Measurements from ENCODE around the gene PTCRA.

Gene PTCRA

DNA sequence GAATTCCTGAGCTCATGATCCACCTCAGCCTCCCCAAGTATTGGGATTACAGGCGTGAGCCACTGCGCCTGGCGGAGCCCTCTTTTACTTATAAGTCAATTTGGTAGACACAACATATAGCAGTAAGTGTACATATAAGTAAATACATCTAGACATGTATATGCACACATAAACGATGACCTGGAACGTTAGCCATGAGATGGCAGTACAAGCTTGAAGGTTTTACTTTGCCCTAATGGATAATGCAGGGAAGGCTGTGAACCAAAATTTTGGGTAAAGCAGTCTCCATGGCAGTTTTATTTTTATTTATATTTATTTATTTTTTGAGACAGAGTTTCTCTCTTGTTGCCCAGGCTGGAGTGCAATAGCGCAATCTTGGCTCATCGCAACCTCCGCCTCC is 42.3 kb downstream of the PTCRA start:
- Mint-ChIP-seq H3K27ac (no peak overlapping the region), H3K9me3 (no peaks in the 10 kb centered on the region), H3K4me3 (no peak overlapping the region)

DNA sequence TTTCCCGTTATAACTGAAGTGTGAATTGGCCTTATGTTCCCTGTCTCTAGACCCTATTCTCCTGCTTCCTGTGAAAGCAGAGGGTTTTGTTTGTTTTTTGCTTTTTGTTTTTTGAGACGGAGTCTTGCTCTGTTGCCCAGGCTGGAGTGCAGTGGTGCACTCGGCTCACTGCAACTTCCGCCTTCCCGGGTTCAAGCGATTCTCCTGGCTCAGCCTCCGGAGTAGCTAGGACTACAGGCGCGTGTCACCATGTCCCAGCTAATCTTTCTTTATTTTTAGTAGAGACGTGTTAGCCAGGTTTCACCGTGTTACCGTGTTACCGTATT is 44.0 kb downstream of the PTCRA start:
- Mint-ChIP-seq H3K4me3 (peak overlapping the region; percentile 77), H3K36me3 (peaks cover 4% of the 10 kb centered on the region), H3K9me3 (no peaks in the 10 kb centered on the region), H3K27ac (no peak overlapping the region), H3K27me3 (no peaks in the 10 kb centered on the region), H3K4me1 (peaks cover 17% of the 10 kb centered on the region)

More for the DNA sequence above, 42.3 kb downstream of the PTCRA start:
- Mint-ChIP-seq H3K27me3 (no peaks in the 10 kb centered on the region), H3K4me1 (peaks cover 17% of the 10 kb centered on the region), H3K36me3 (no peaks in the 10 kb centered on the region)

DNA sequence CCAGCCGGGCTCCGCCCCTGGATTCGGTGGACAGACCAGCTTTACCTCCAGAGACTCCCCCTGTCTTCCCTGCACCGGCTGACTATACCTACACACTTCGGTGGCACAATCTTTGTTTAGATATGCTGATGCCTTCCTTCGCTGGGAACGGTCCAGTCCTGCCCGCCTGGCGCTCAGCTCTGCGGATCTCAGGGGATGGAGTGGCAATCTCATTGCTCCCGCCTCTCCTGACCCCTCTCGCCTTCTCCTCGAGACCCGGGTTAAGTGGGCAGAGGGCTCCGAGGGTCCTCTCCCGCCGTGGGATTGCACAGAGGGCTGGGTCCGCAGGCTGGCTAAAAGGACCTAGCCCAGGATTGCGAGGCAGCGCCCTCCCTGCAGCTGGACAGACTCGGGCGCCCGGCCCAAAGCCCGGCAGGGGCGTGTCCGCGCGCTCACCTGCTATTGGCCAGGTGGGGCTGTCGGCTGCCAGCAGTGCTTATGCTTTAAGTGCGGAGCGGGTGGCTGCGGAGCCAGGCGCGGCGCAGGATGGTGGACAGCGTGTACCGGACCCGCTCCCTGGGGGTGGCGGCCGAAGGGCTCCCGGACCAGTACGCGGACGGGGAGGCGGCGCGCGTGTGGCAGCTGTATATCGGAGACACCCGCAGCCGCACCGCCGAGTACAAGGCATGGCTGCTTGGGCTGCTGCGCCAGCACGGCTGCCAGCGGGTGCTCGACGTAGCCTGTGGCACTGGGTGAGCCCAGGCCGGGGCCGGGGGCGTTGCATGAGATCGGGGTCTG is 44.6 kb downstream of the PTCRA start, which contains the start of gene GNMT:
TSS of gene GNMT (plus strand) at position 512 of the 777 bp plus-strand sequence. CDS start at position 526, 14 bp downstream.
- H3K4me1 Mint-ChIP-seq, result peaks cover 17% of the 10 kb centered on the region
- no peaks in the 10 kb centered on the region for H3K9me3 Mint-ChIP-seq
- H3K36me3 Mint-ChIP-seq, result peaks cover 5% of the 10 kb centered on the region
- peak within 1 kb of the TSS; percentile 77 for H3K4me3 Mint-ChIP-seq
- no peaks in the 10 kb centered on the region for H3K27me3 Mint-ChIP-seq
- H3K27ac Mint-ChIP-seq, result no peak within 1 kb of the TSS

GRCh38 chr6:42961020-42961470 is 45.2 kb downstream of the PTCRA start:
- Mint-ChIP-seq H3K36me3 (peaks cover 8% of the 10 kb centered on the region), H3K4me1 (peaks cover 17% of the 10 kb centered on the region), H3K9me3 (no peaks in the 10 kb centered on the region), H3K27me3 (no peaks in the 10 kb centered on the region), H3K4me3 (peak overlapping the region; percentile 77), H3K27ac (no peak overlapping the region)

DNA sequence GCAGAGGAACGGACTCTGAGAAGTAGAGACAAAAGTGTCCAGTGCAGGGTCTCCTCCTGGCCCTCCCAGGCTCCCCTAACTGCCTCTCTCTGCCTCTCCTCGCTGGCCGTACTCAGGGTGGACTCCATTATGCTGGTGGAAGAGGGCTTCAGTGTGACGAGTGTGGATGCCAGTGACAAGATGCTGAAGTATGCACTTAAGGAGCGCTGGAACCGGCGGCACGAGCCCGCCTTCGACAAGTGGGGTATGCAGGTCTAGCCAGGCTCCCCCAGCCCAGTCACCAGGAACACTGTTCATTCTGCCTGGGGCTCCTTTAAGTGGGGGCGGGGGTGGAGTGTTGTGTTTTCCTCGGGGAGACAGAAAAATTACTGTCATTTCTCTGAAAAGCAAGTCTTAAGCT is 46.2 kb downstream of the PTCRA start:
- no peaks in the 10 kb centered on the region for H3K27me3 Mint-ChIP-seq
- peak overlapping the region; percentile 36 for H3K4me3 Mint-ChIP-seq
- no peak overlapping the region for H3K27ac Mint-ChIP-seq
- no peaks in the 10 kb centered on the region for H3K9me3 Mint-ChIP-seq
- H3K4me1 Mint-ChIP-seq, result peaks cover 17% of the 10 kb centered on the region
- peaks cover 8% of the 10 kb centered on the region for H3K36me3 Mint-ChIP-seq

- no peak overlapping the region for H3K27ac Mint-ChIP-seq
- H3K4me3 Mint-ChIP-seq, result peak overlapping the region; percentile 36
- H3K9me3 Mint-ChIP-seq, result no peaks in the 10 kb centered on the region
- H3K4me1 Mint-ChIP-seq, result peaks cover 17% of the 10 kb centered on the region
- H3K36me3 Mint-ChIP-seq, result peaks cover 8% of the 10 kb centered on the region
- no peaks in the 10 kb centered on the region for H3K27me3 Mint-ChIP-seq
Measured at GRCh38 chr6:42962502-42963178, 46.8 kb downstream of the PTCRA start.

- Mint-ChIP-seq H3K9me3 (no peaks in the 10 kb centered on the region), H3K27ac (no peak overlapping the region), H3K4me3 (no peak overlapping the region), H3K36me3 (peaks cover 8% of the 10 kb centered on the region), H3K4me1 (peaks cover 17% of the 10 kb centered on the region), H3K27me3 (no peaks in the 10 kb centered on the region)
Measured at GRCh38 chr6:42963179-42963854, 47.5 kb downstream of the PTCRA start.

DNA sequence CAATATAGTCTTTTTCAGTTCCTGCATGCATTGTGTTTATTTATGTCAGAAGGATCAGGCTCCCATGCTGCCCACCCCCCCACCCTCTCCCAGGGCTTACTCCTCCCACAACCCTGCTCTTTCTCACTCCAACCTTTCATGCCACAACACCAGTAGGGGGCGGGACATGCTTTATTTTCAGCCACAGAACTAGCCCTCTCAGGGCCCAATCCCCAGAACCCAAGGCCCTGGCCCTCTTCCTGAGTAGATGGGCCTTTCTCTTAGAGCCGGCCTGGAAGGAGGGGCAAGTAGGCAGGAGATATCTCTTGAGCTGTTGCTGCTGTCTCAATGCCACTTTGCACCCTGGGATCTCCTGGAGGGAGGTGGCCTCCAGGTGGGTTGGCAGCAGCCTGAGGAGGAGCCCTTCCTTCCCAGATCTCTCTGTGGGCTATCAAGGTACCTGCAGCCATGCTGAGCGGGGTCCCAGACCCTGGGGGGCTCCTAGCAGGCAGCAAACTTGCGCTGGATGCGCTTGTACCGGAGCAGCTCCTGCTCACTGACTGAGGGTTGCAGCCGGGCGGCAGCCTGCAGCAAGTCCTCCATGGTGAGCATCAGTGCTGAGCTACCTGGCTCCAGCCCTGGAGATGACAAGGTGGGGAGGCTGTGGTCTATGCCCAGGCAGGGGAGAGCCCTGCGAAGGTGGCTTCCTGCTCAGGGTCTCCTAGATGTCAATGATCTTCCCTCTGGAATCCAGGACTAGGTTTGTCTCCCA is 48.2 kb downstream of the PTCRA start:
- H3K4me1 Mint-ChIP-seq, result peaks cover 17% of the 10 kb centered on the region
- no peaks in the 10 kb centered on the region for H3K9me3 Mint-ChIP-seq
- H3K36me3 Mint-ChIP-seq, result peaks cover 8% of the 10 kb centered on the region
- H3K27ac Mint-ChIP-seq, result no peak overlapping the region
- no peaks in the 10 kb centered on the region for H3K27me3 Mint-ChIP-seq
- no peak overlapping the region for H3K4me3 Mint-ChIP-seq

DNA sequence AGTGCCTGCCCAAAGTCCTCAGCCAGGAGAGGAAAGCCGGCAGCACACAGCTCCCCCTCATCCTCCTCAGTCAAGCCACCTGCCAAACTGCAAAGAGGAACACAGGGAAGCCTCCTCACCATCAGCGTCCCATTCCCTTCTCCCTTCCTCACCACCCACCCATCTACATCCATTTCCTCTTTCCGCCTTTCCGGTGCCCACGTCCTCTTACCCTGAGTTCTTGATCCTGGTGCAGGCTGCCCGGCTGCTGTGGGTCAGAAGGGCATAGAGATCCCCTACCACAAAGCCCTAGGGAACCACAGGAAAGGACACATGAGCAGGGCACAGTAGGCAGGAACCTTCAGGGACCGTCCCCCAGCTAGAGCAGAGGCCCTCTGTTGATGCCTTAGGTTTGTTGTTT is 50.7 kb downstream of the PTCRA start:
- no peak overlapping the region for H3K4me3 Mint-ChIP-seq
- H3K4me1 Mint-ChIP-seq, result peaks cover 13% of the 10 kb centered on the region
- no peaks in the 10 kb centered on the region for H3K9me3 Mint-ChIP-seq
- H3K27ac Mint-ChIP-seq, result no peak overlapping the region
- no peaks in the 10 kb centered on the region for H3K27me3 Mint-ChIP-seq
- peaks cover 8% of the 10 kb centered on the region for H3K36me3 Mint-ChIP-seq

DNA sequence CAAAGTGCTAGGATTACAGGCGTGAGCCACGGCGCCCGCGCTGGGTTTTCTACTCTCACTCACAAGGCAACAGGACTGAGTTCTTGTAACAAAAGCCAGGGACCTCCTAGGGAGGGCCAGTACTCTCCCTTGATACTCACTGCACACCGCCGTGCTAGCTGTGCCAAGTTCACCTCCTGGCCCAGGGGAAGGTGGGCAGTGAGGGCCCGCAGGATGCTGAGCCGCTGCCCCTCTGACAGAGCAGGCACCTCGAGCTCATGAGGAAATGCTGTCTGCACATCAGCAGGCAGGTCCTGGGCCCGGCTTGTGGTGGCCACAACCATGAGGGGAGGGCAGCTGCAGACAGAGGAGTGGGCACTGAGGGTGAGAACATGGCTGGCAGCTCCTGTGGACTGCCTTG is 51.4 kb downstream of the PTCRA start:
- H3K9me3 Mint-ChIP-seq, result no peaks in the 10 kb centered on the region
- H3K36me3 Mint-ChIP-seq, result peaks cover 8% of the 10 kb centered on the region
- H3K4me3 Mint-ChIP-seq, result no peak overlapping the region
- no peak overlapping the region for H3K27ac Mint-ChIP-seq
- peaks cover 12% of the 10 kb centered on the region for H3K4me1 Mint-ChIP-seq
- no peaks in the 10 kb centered on the region for H3K27me3 Mint-ChIP-seq

DNA sequence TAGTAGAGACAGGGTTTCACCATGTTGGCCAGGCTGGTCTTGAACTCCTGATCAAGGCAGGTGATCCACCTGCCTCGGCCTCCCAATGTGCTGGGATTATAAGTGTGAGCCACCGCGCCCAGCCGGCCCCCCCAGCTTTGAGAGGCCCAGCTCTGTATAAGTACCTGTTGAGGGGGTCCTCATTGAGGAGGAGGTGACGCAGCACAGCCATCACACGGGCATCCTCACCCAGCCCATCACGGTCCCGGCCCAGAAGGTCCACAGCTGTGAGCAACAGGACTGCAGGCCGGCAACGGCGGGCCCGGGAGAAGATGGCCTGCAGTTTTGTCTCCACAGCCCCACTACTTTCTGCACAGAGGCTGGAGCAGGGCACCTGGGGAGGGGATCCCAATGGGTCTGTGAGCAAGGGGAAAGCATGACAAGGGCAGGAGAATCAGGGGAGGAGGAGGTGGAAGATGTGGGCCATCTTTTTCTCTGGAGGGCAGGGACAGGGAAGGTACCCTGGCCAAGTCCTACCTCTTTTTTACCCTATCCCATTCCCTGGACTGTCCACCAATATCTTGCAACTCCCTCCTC is 52.4 kb downstream of the PTCRA start:
- Mint-ChIP-seq H3K4me3 (no peak overlapping the region), H3K9me3 (no peaks in the 10 kb centered on the region), H3K27ac (no peak overlapping the region), H3K4me1 (peaks cover 12% of the 10 kb centered on the region), H3K36me3 (peaks cover 8% of the 10 kb centered on the region), H3K27me3 (no peaks in the 10 kb centered on the region)

GRCh38 chr6:42968783-42969182 is 52.9 kb downstream of the PTCRA start:
- Mint-ChIP-seq H3K9me3 (no peaks in the 10 kb centered on the region), H3K27ac (no peak overlapping the region), H3K4me1 (peaks cover 12% of the 10 kb centered on the region), H3K36me3 (peaks cover 8% of the 10 kb centered on the region), H3K4me3 (no peak overlapping the region), H3K27me3 (no peaks in the 10 kb centered on the region)

DNA sequence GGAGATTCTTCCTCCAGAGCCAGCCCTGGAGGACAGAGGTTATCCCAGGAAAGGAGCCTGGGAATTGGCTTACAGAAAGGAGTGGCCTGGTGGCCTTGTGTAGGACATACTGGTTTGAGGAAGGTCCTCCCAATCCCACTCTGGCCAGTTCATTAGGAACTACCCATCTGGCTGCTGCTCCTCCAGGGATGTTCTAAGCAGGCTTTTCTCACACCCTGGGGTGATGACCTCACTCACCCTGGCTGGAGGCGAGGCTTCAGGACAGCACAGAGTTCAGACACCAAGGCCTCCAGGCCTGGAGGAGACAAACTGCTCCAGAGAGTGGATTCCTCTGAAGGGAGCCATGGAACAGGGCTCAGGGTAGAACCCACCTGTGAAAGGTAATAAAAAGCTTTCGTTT is 53.6 kb downstream of the PTCRA start:
- Mint-ChIP-seq H3K4me3 (no peak overlapping the region), H3K27me3 (no peaks in the 10 kb centered on the region), H3K27ac (no peak overlapping the region), H3K4me1 (peaks cover 15% of the 10 kb centered on the region), H3K36me3 (peaks cover 8% of the 10 kb centered on the region), H3K9me3 (no peaks in the 10 kb centered on the region)

GRCh38 chr6:42969934-42970333 is 54.1 kb downstream of the PTCRA start:
- H3K4me3 Mint-ChIP-seq, result no peak overlapping the region
- no peak overlapping the region for H3K27ac Mint-ChIP-seq
- peaks cover 4% of the 10 kb centered on the region for H3K36me3 Mint-ChIP-seq
- H3K27me3 Mint-ChIP-seq, result no peaks in the 10 kb centered on the region
- no peaks in the 10 kb centered on the region for H3K9me3 Mint-ChIP-seq
- peaks cover 20% of the 10 kb centered on the region for H3K4me1 Mint-ChIP-seq
